ENCODE results near the gene CCDC88C.
A peak's percentile ranks its signal among the peaks of the same experiment; 100 is the strongest.

CCDC88C gene

GRCh38 chr14:91377700-91378652, 39.6 kb downstream of the CCDC88C start:
- peak; percentile 26 for DNase-seq (ENCODE audit: low read depth)

DNA sequence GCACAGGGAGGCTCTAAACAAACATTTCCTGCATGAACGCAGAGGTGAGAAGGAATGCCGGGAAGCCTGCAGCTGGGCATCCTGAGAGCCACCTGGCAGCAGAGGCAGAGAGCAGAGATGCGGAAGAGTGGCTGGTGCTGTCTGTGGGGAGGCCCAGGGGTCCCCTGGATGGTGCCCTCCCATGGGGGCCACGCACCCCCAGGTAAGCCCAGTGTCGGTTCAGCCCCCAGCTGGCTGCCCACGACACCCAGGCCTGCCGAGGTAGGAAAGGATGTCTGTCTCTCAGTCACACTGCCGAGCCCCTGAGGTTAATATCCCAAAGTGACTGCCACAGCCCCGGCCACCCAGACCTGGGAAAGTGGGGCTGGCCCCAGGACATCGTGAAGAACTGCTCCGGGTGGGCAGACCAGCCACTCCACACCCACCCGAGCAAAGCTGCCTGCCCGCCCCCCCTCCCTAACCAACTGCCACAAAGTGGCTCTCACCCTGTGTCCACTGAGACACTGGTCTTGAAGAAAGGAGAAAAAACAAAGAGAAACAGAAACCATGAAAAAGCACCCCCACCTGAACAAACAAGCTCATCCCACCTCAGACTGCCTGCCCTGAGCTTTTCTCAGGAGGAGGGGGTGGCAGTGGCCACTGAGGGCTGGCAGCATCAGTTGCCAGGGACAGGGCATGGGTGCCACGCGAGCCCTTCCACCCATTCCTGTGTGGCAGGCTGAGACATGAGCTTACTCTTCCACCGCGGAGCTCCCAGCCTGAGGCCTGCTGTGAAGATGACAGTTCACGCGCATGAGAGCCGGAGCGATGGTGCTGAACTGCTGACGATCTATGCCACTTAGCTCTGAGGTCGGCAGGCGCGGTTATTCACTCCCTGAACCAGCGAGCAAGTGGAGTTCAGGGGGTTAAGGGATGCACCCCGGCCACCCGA, 40.8 kb downstream of the CCDC88C start:
- no peak for DNase-seq (ENCODE audit: low read depth)

- no peak for DNase-seq (ENCODE audit: low read depth)
These were observed 41.7 kb downstream of the CCDC88C start for GRCh38 chr14:91375720-91376452.

DNA sequence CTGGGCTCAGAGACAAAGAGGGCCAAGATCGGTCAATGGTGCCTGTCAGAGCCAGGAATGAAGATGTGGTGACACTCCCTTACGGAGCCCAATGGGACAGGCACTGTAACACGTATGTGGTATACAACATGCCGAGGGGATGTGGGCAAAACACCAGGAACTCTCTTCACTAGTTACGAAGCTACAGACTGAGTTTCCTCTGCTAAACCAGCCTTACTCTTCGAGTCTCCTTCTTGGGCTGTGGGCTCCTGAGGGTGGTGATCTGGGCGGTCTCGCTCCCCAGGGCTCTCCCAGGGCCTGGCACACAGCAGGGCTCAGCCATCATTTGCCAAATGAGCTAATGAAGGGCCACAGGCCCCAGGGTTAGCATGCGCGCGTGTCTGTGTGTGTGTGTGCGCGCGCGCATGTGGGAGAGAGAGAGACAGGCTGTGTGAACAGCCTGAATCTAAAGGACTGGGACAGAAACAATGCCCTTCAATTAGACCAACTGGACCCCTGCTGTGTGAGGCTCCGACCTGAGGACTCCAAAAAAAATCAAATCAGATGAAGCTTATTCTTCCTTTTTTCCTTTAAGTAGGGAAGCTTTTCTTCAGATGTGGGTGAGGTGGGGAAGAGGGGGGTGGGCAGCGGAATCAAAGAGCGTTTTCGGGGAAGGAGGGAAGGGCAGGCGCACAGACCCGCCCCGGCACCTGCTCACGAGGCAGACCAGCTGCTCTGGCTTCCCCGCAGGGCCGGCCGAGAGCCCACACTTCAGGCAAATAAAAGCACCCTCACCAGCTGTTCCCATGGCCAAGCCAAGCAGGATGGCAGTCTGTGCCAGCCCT, 42.5 kb downstream of the CCDC88C start:
- no peak for DNase-seq (ENCODE audit: low read depth)

GRCh38 chr14:91374287-91374878, 43.2 kb downstream of the CCDC88C start:
- no peak for DNase-seq (ENCODE audit: low read depth)

GRCh38 chr14:91373591-91374254, 43.9 kb downstream of the CCDC88C start:
- DNase-seq (ENCODE audit: low read depth) = peak; percentile 50

- no peak for DNase-seq (ENCODE audit: low read depth)
These were observed 44.7 kb downstream of the CCDC88C start for GRCh38 chr14:91372671-91373495.

- no peak for DNase-seq (ENCODE audit: low read depth)
These were observed 45.6 kb downstream of the CCDC88C start for GRCh38 chr14:91371990-91372375.

DNA sequence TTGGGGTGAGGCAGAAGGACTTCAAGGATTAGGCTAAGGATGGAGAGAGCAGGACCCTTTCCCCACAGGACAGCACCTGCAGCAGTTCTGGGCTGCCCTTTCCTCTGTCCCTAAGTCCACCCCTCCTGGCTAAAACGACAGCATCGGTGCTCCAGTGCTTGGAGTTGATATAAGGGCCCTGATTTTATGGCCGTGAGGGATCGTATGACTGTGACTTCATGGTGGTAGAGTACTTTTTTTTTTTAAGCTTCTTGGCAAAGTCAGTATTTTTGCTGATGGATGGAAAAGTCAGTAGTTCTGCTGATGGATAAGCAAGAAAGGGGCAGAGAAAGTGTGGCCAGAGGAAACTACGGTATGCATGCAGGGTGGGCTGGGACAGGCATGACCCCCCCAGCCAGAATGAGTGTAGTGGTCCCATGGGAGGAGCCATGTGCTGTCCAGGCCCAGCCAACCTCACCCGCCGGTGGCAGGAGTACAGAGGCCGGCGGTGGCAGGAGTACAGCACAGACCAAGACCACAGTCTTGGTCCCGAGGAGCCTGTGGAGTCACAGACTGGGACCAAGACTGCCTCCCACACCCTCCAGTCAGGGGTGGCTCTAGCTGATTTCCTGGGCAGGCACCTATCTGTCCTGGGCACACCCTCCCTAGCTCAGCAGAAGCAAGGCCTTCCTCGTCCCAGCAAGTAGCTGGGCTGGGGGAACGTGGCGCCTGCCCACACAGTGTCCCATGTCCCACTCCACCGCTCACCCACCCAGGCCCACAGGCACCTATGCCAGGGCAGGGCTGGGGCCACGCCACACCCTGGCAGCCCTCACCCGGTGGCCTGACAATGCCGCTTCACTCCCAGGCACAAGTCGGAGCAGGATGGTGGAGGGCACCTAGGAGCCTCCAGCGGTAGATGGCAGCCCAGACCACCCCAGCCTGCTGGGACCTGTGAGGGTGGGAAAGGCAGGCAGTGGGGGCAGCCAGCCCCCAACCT, 46.3 kb downstream of the CCDC88C start:
- DNase-seq (ENCODE audit: low read depth) = no peak

DNA sequence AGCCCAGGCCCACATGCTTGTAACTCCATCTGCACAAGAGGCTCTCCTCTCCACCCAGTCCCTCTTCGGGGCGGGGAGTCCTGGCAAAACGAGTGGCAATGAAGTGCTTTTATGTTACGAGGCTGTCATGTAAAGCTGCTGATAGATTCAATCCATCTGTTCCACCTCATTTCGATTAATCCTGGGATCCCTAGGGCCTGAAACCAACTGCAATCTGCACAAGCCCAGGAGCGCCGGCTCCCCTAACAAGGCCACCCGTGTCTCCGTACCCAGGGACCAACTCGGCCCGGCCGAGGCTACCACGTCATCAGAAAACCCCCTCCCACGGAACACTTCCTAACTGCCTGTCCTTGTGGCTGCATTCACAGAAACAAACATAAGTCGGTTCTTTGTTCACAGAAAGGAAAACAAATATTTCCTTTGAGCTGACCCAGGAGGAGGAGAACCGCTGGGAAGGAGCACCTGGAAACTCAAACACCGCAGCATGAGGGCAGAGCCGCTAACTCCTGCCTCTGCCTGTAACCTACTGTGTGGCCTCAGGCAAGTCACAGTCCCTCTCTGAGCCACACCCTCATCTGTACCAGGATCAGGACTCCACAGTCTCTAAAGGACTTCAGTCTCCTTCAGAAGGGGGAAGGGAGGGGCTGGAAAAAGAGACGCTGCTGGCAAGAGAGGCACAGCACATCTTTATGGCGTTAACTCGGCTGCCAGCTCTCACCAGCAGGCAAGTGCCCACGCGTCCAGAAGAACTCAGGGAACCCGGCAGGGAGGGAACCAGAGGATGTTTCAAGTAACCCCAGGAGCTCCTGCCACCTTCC, 47.8 kb downstream of the CCDC88C start:
- peak; percentile 52 for DNase-seq (ENCODE audit: low read depth)

GRCh38 chr14:91368776-91369416, 48.7 kb downstream of the CCDC88C start:
- DNase-seq (ENCODE audit: low read depth) = no peak

GRCh38 chr14:91367173-91368171, 50.1 kb downstream of the CCDC88C start:
- no peak for DNase-seq (ENCODE audit: low read depth)

GRCh38 chr14:91366749-91367148, 50.9 kb downstream of the CCDC88C start:
- no peak for DNase-seq (ENCODE audit: low read depth)

- no peak for DNase-seq (ENCODE audit: low read depth)
These were observed 52.1 kb downstream of the CCDC88C start for GRCh38 chr14:91365552-91365951.

DNA sequence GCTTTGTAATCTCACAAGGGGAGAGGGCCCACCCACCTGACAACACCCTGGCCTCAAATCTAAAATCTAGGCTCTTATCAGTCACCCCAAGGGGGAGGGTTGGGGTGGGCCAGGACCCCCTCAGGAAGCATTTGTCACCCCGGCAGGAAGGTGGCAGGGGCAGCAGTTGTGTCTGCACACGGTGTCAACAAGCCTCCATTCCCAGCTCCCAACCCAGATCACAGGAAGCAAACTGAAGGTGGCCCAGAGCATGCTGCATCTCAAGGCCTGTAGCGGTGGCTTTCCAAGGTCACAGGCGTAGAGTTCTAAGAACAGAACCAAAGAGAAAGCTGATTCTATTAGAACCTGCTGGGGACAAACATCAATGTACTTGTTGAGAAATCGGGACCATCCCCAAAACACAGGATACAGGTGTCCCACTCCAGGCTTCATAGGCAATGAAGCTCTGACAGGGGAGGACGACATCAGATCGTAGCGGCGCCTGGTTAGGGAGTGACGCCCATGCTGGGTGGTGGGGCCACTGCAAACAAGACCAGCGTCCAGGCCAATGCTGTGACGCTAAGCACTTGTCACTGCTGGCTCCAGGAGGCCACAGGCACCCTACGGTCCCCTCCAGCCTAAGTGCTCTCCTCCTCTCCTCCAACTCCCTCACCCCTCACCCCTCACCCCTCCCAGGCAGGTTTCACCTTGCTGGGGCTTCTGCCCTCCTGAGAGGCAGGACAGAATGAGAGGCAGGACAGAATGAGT, 52.9 kb downstream of the CCDC88C start:
- DNase-seq (ENCODE audit: low read depth) = no peak

Data from stimulated activated CD4-positive, alpha-beta T cell treated with anti-CD3 and anti-CD28 coated beads, Interleukin-2, amount 100 ng/mL, for 4 hours (primary cell).